Keratinocyte (primary cell): ENCODE measurements around the gene PTGDR2.

Experiments used
- EZH2 ChIP-seq: IDR thresholded peaks from one replicate; pipeline ENCODE4 v1.6.1; 2012; ENCODE audit warnings: inconsistent platforms, mild to moderate bottlenecking, low read length, moderate library complexity
- TF ChIP-seq, protein P1 (sequence below), 3 experiments: IDR thresholded peaks in 1 of 3; conservative IDR thresholded peaks in 1 of 3; optimal IDR thresholded peaks in 1 of 3; 2 replicates in 2 of 3; 3 replicates in 1 of 3; pipeline versions ENCODE3 to v1.5.1; 2011; ENCODE audit warnings: low read length in 3 of 3, mild to moderate bottlenecking in 3 of 3, moderate library complexity in 2 of 3, control low read depth in 1 of 3, inconsistent platforms in 1 of 3; ENCODE audit not compliant: insufficient read depth in 2 of 3; ENCODE audit errors: extremely low read depth in 1 of 3

DNA sequence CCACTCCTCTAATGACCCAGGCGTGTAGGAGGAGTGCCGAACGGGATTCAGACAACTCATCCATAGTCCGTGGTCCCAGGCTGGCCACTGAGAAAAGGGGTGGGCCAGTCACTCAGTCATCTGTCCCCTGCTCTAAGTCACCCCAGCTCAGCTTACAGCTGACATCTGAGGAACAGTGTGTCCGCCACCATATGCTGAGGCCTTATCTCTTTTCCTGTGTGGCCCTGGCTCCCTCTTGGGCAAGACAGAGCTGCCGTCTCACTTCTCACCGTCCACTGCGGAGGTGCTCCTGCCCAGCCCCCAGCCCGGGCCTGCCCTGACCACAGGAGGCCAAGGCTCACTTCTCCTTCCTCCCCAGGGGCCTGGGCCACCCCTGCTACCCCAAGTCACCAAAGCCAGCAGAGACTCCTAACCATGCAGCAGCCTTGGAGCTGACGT lies 7.0 kb downstream of the PTGDR2 start:
- TF ChIP-seq, protein P1, sequence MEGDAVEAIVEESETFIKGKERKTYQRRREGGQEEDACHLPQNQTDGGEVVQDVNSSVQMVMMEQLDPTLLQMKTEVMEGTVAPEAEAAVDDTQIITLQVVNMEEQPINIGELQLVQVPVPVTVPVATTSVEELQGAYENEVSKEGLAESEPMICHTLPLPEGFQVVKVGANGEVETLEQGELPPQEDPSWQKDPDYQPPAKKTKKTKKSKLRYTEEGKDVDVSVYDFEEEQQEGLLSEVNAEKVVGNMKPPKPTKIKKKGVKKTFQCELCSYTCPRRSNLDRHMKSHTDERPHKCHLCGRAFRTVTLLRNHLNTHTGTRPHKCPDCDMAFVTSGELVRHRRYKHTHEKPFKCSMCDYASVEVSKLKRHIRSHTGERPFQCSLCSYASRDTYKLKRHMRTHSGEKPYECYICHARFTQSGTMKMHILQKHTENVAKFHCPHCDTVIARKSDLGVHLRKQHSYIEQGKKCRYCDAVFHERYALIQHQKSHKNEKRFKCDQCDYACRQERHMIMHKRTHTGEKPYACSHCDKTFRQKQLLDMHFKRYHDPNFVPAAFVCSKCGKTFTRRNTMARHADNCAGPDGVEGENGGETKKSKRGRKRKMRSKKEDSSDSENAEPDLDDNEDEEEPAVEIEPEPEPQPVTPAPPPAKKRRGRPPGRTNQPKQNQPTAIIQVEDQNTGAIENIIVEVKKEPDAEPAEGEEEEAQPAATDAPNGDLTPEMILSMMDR (optimal IDR thresholded peaks at IDR 0.05 in 1 of 3, IDR thresholded peaks at IDR 0.05 in 1 of 3, conservative IDR thresholded peaks at IDR 0.05 in 1 of 3; ENCODE audit: extremely low read depth in 1 of 3, insufficient read depth in 2 of 3, low read length in 3 of 3): no peak
- TF ChIP-seq EZH2: no peak
